Muscle of back (tissue), 11 donors: Measurements from ENCODE around the gene FAM193A. TPM values are rescaled to one million over a fixed set of nuclear protein-coding genes. Genes with fewer than 3 reads are reported as not detected.
A peak's percentile ranks its signal among the peaks of the same experiment; 100 is the strongest.
"Not testable (repeated sequence)": the region's sequence is repeated elsewhere in the genome, so short reads cannot be mapped to it uniquely, and the experiment has no call there.

Experiments
- DNase-seq, 3 donors: peaks; one replicate each; pipeline versions ENCODE4 v3.0.0 to v3.0.0-alpha.2; 2013
- polyA plus RNA-seq, 10 donors: library from polyadenylated mRNA; unstranded; fragments of 120-200 nt; gene quantifications; one replicate each; pipeline ENCODE4 v1.2.1, GENCODE V29; 2013; ENCODE audit not compliant: insufficient read length in 10 of 10

Gene FAM193A
- polyA plus RNA-seq, 10 donors, result 15.7 to 21.4 (median 17.4) TPM

DNA sequence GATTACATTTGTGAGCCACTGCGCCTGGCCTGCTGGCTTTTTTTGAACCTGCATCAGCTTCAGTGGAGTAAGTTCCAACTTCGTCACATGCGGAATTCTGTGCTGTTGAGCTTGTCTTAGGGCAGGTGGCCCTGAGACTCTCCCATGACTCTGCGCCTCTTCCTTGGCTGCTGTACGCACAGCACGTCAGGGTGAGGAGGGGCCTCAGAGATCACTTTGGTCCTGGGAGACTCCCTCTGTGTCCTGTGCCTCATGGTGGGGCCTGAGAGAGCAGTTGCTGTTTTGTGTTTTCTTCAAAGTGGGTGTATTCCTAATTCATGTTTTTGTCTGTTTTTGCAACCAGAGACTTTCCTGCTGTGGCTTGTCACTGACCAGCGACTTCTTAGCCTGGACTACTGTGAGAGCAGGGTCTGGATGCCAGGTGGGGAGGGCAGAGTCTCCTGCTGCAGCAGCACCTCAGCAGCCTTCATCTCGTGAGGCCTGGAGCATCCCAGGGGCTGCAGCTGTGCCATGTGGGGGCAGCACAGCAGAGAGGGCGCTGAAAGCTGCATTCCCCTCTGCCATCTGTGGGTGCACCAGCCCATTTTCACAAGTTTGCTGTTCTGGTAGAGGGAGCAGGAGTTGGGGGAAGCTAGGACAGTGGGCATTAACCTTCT is 111.8 kb downstream of the FAM193A start:
- DNase-seq, result no peak

DNA sequence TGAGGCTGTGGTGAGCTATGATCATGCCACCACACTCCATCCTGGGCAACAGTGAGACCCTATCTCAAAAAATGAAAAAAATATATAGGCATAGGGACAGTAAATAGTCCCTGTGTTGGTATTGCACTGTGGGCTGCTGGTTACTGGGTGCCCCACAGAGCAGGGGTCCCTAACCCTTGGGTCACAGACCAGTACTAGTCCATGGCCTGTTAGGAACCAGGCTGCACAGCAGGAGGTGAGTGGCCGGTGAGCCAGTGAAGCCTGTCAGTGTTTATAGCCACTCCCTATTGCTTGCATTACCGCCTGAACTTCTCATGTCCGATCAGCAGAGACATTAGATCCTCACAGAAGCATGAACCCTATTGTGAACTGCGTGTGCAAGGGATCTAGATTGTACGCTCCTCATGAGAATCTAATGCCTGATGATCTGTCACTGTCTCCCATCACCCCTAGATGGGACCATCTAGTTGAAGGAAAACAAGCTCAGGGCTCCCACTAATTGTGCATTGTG is 113.2 kb downstream of the FAM193A start:
- no peak for DNase-seq

- DNase-seq, result no peak
Observed at GRCh38 chr4:2650276-2650675, 113.8 kb downstream of the FAM193A start.

DNA sequence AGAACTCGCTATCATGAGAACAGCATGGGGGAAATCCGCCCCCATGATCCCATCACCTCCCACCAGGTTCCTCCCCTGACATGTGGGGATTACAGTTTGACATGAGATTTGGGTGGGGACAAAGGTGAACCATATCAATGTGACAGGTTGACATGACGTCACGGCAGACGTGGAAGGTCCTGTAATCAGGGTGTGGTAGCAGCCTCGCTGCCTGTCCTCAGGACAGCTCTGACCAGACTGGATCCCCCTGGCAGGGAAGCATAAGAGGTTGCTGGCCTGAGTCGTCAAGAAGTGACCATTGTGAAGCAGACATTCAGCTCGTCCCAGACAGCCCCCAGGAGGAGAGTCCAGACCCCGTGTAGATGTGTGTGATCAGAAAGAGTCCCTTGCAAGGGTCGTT is 115.1 kb downstream of the FAM193A start:
- DNase-seq, result no peak

- no peak for DNase-seq
Observed at GRCh38 chr4:2651998-2652397, 115.6 kb downstream of the FAM193A start.

- no peak for DNase-seq
Observed at GRCh38 chr4:2652415-2653160, 116.1 kb downstream of the FAM193A start.

DNA sequence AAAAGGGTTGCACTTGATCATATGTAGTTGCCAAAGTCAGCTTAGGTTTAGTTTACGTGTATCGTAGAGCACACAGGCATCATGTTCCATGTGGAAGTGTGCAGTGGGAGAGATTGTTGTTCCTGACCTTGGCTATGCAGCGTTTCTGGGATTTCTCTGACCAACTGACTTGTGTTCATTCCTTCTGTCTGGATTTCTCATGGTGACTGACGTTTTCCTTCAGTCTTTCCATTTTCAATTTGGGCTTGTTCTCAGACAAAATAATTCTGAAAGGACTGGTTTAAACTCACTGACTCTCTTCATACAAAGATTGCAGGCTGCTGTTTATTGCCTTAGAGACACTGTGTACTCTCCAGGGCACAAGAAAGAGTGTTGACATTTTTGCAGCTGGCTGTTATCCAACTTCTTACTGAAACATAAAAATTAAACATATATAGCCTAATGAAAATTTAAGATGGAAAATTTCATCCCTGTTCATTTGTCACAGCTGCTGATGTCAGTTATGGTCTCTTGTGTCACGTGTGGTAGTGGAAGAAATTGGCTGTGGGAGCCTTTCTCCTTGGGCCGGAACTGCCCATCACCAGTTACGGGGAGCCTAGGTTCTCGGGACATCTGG is 124.3 kb downstream of the FAM193A start:
- DNase-seq, result peak in 1 of 3 donors; percentile 29

- DNase-seq, result peak in 1 of 3 donors; percentile 29
Observed at GRCh38 chr4:2662598-2662997, 126.2 kb downstream of the FAM193A start.

DNA sequence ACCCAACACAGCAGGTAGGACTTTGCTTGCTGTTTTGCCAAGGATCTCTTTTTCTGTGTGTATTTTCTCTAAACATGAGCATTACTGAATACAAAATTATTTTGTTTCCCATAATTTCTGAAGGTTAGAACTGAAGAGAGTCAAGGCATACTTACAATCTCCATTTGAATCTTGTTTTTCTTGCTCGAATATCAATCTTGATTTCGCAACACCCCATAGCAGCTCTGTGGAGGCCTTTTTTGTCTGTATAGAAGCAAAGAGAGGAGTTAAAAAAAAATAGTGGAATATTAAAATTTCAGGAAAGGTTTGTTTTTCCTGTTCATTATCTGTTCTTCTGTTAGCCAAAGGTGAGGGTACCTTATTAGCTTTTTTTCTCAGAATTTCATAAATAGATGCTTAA is 126.8 kb downstream of the FAM193A start:
- DNase-seq, result no peak

DNA sequence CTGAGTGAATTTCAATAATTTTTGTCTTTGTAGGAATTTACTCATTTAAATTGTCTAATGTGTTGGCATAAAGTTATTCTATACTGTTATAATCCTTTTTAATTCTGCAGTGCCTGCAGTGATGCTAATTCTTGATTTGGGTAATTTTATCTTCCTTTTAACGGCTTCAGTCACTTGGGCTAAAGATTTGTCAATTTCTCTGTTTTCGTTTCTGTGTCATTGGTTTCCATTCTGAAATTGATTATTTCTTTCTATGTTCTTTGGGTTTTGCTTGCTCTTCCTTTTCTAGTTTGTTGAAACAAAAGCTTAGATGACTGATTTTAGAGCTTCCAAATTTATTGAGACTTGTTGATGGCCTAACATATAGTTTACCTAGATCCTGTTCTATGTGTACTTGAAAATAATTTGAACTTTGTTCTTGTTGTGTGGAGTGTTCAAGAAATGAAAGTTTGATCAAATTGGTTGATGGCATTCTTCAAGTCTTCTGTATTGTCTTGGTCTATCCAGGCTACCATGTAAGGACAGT is 130.3 kb downstream of the FAM193A start:
- DNase-seq, result no peak

- DNase-seq, result no peak
Observed at GRCh38 chr4:2667428-2667827, 131.0 kb downstream of the FAM193A start.

DNA sequence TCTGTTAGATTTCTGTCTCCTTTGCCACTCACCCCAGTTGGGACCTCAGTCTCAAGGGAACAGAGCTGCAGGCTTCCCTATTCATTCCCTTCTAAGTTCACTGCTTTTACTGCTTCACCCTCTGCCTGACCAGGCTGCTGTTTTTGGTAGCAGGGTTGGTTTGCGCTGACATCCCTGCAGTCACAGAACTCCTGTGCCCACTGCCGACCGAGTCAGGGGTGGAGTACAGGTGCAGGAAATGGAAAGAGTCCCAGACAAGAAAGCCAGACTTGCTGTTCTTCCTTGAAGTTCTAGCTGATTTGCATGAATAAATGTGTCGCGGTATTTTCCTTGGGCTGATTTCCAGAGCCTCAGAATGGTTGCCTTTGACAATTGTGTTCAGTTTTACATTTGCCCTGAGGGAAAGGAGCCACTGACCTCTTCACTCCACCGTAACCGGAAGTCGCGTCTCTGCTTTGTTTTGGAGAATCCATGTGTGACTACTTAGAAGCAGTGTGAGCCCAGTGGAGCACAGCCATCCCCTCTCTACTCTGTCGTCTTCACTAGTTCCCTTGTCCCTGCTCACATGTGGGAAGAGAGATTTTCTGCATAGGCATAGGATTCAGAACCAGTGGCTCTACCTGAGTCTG is 134.9 kb downstream of the FAM193A start:
- DNase-seq, result no peak

DNA sequence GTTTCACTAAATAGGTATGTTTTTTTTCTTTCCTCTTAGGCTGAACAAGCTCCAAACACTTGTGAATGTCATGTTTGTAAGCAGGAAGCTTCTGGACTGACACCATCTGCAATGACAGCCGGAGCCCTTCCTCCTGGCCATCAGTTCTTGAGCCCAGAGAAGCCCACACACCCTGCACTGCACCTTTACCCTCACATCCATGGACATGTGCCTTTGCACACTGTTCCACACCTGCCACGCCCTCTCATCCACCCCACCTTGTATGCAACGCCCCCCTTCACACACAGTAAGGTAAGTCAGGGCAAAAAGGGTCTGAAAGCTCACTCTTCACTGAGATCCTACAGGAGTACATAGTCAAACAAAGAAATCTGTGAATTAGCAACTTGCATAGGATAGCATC is 135.6 kb downstream of the FAM193A start:
- DNase-seq, result no peak

- no peak for DNase-seq
Observed at GRCh38 chr4:2672700-2673099, 136.3 kb downstream of the FAM193A start.

- DNase-seq, result no peak
Observed at GRCh38 chr4:2673157-2673556, 136.7 kb downstream of the FAM193A start.

GRCh38 chr4:2679762-2680161 is 143.3 kb downstream of the FAM193A start:
- not testable (repeated sequence) for DNase-seq

GRCh38 chr4:2684486-2684885 is 148.0 kb downstream of the FAM193A start:
- DNase-seq, result no peak

DNA sequence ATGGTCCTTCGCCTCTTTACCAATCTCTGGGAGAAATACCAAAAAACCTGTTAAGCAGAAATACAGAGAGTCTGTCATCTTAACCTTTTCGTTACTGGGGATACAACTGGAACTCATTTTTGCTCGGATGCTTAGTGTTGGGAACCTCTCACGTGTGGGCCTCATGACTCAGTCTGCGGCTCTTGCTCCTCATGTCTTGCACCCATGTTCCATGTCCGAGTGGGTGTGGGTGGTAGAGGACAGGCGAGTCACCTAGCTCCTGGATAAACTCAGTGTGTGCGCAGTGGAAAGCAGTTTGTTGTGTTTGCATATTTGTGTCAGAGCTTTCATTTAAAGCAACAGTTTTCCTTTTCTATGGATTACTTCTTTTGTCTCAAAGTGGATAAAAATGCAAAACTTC is 149.1 kb downstream of the FAM193A start:
- DNase-seq, result no peak

GRCh38 chr4:2686379-2687265 is 150.2 kb downstream of the FAM193A start:
- DNase-seq, result no peak

- DNase-seq, result no peak
Observed at GRCh38 chr4:2688281-2688680, 151.8 kb downstream of the FAM193A start.

DNA sequence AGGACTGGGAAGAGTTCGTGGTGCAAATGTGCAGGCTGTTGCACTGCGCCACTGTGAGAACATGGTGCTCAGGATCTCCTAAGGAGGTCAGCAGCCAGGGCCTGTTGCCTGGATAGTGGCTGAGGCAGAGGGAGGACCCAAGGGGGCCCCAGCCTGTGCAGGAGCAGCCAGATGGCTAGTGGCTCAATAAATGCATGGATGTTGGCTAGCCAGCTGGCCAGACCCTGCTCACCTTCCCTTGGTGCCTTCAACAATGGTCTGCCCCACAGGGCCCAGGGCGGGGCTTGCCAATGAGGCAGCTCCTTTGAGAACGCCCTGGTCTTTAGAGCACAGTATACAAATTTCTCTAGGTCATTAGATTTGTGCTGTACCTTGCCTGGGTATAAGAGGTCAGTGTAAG is 152.2 kb downstream of the FAM193A start:
- DNase-seq, result no peak
